Skeletal muscle tissue (tissue), 4 donors: ENCODE data around the gene SRBD1. TPM values are rescaled to one million over a fixed set of nuclear protein-coding genes. Genes with fewer than 3 reads are reported as not detected.

Source experiments
- H3K27ac ChIP-seq: one replicate; pipeline ENCODE4 v1.7.0; 2013; ENCODE audit warnings: mild to moderate bottlenecking, low read depth, low read length, inconsistent platforms
- H3K27me3 ChIP-seq, 3 donors: one replicate each; pipeline ENCODE4 v1.7.0; 2013; ENCODE audit warnings: low read length in 3 of 3; ENCODE audit not compliant: control insufficient read depth in 3 of 3, insufficient read depth in 3 of 3
- H3K36me3 ChIP-seq, 3 donors: one replicate each; pipeline ENCODE4 v1.7.0; 2013; ENCODE audit warnings: low read length in 3 of 3; ENCODE audit not compliant: control insufficient read depth in 3 of 3, insufficient read depth in 3 of 3
- H3K4me1 ChIP-seq, 3 donors: one replicate each; pipeline ENCODE4 v1.7.0; 2013; ENCODE audit warnings: low read length in 3 of 3, mild to moderate bottlenecking in 3 of 3; ENCODE audit not compliant: control insufficient read depth in 3 of 3, insufficient read depth in 3 of 3
- H3K4me3 ChIP-seq, 3 donors: one replicate each; pipeline ENCODE4 v1.7.0; 2013; ENCODE audit warnings: low read length in 3 of 3
- H3K9ac ChIP-seq, 3 donors: one replicate each; pipeline ENCODE4 v1.7.0; 2013; ENCODE audit warnings: low read length in 3 of 3, mild to moderate bottlenecking in 3 of 3, moderate library complexity in 2 of 3, low read depth in 1 of 3
- H3K9me3 ChIP-seq, 3 donors: one replicate each; pipeline ENCODE4 v1.7.0; 2013; ENCODE audit warnings: low read length in 3 of 3; ENCODE audit not compliant: control insufficient read depth in 3 of 3
- total RNA-seq: library from RNA; depleted of rRNA; stranded (reverse); fragments of >200 nt; gene quantifications from one replicate; pipeline ENCODE4 v1.2.3, GENCODE V29; 2014
- donor health status: Osteomylitis.

SRBD1 gene
- total RNA-seq, 1 donor from 2014 or later: 57.9 TPM

DNA sequence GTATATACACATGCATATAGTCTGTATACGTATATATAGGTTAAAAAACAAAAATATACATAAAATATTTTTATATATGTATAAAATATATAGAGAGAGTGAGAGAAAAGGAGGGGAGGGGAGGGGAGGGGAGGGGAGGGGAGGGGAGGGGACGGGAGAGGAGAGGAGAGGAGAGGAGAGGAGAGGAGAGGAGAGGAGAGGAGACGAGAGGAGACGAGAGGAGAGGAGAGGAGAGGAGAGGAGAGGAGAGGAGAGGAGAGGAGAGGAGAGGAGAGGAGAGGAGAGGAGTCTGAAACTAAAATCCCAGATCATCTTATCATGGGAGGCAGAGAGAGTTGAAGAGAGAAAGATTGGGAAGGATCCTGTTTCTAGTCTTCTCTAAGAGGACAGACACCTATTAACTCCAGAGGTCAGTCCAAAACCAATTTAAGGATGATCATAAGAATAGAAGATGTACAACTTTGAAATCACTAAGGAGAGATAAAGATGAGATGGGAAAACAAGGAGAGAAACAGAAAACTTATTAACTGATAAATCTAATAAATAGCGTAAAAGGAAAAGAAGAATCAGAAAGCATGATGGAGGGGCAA is 195.4 kb downstream of the SRBD1 start:
- Histone ChIP-seq H3K27ac (no peak overlapping the region), H3K27me3 (no peaks in the 10 kb centered on the region), H3K36me3 (peaks cover 5 to 11% (median 7%) of the 10 kb centered on the region in 3 donors), H3K4me1 (peaks cover 0 to 4% (median 0%) of the 10 kb centered on the region in 3 donors), H3K9me3 (no peaks in the 10 kb centered on the region), H3K4me3 (no peak overlapping the region), H3K9ac (no peak overlapping the region)

DNA sequence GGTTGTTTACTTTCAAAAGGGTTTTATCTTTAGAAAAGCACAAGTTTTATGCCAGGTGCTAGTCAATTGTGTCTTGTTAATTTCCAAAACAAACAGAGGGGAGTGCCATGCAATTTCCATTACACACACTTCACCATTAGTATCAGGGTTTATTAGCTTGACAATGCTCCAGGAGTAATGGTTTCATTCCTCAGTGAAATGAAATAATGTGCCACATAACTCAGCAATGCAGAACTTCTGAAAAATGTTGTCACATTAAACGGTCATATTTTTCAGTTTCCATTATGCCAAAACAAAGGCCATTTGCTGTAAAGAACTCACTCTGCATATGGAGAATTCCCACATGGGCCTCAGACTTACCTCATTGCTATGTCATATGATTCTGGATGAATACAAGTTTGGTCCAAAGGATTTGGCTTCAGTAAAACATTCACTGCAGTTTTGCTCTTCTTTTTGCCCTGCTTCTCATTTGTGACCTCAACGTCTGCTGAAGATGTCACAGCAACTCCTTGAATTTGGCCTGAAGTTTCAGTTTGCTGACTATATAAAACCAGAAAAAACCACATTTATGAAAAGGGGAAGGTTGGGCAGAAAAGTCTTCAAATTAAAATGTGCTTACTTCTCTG is 198.2 kb downstream of the SRBD1 start:
- Histone ChIP-seq H3K9me3 (no peaks in the 10 kb centered on the region), H3K27ac (no peak overlapping the region), H3K27me3 (no peaks in the 10 kb centered on the region), H3K4me1 (peaks cover 0 to 4% (median 0%) of the 10 kb centered on the region in 3 donors), H3K4me3 (no peak overlapping the region), H3K9ac (no peak overlapping the region), H3K36me3 (peaks cover 5 to 11% (median 8%) of the 10 kb centered on the region in 3 donors)

DNA sequence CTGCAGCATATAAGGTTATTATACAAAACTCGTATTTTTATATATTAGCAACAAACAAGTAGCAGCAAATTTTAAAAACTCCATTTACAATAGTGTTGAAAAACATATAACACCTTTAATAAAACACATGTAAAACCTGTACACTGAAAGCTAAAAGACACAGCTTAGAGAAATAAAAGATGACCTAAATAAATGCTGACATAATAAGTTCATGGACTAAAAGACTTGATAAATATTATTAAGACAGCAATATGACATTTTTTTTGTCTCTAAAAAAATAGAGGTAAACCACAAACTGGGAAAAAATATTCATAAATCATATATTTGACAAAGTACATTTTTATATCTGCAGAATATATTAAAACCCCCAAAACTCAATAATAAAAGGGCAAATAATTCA is 201.4 kb downstream of the SRBD1 start:
- H3K9ac ChIP-seq: no peak overlapping the region
- no peaks in the 10 kb centered on the region for H3K27me3 ChIP-seq
- H3K4me1 ChIP-seq: peaks cover 0 to 4% (median 0%) of the 10 kb centered on the region in 3 donors
- no peak overlapping the region for H3K27ac ChIP-seq
- peaks cover 0 to 4% (median 2%) of the 10 kb centered on the region in 3 donors for H3K36me3 ChIP-seq
- no peak overlapping the region for H3K4me3 ChIP-seq
- no peaks in the 10 kb centered on the region for H3K9me3 ChIP-seq

- H3K27ac ChIP-seq: no peak overlapping the region
- no peaks in the 10 kb centered on the region for H3K9me3 ChIP-seq
- H3K9ac ChIP-seq: no peak overlapping the region
- peaks cover 0 to 2% (median 0%) of the 10 kb centered on the region in 3 donors for H3K4me1 ChIP-seq
- no peaks in the 10 kb centered on the region for H3K27me3 ChIP-seq
- H3K4me3 ChIP-seq: no peak overlapping the region
- H3K36me3 ChIP-seq: peaks cover 0 to 2% (median 0%) of the 10 kb centered on the region in 3 donors
Observed at GRCh38 chr2:45406621-45407020, 204.4 kb downstream of the SRBD1 start.

DNA sequence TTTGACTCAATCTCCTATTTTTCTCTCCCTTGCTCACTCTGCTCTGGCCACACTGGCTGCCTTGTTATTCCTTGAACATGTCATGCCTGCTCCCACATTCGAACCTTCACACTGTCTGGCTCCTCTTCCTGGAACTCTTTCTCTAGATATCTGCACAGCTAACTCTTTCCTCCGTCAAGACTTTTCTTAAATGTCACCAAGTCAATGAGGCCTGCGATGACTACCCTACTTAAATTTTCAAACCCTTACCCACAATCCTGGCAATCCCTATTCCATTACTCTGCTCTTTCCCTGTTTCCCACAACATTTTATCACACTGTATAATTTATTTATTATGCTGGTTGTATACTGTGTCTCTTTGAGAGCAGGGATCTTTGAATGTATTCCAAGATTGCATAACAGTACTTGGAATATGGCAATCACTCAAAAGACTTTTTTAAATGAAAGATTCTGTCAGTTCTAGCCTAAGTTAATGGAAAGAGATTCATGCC is 206.2 kb downstream of the SRBD1 start:
- Histone ChIP-seq H3K9me3 (no peaks in the 10 kb centered on the region), H3K4me1 (peaks cover 0 to 2% (median 0%) of the 10 kb centered on the region in 3 donors), H3K9ac (no peak overlapping the region), H3K36me3 (no peaks in the 10 kb centered on the region), H3K4me3 (no peak overlapping the region), H3K27ac (no peak overlapping the region), H3K27me3 (no peaks in the 10 kb centered on the region)

DNA sequence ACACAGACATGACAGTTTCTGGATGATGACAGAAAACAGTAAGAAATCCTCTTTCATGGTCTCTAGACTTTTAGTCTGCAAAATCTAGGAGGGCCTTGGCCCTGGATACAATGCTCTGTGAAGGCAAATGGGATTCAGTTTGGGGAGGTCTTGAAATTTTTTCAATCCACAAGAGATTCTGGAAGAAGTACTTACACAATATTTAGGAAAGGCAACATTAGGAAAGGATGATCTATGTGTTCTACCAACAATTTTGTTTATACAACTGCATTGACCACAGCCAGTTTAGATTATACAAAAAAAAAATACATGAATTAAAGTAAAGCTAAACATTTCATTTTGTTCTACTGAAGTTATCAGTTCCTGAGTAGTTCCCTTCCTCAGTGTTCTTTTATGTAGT is 208.0 kb downstream of the SRBD1 start:
- H3K36me3 ChIP-seq: no peaks in the 10 kb centered on the region
- H3K9ac ChIP-seq: no peak overlapping the region
- no peak overlapping the region for H3K4me3 ChIP-seq
- H3K4me1 ChIP-seq: peaks cover 0 to 2% (median 0%) of the 10 kb centered on the region in 3 donors
- no peaks in the 10 kb centered on the region for H3K9me3 ChIP-seq
- no peaks in the 10 kb centered on the region for H3K27me3 ChIP-seq
- H3K27ac ChIP-seq: no peak overlapping the region

DNA sequence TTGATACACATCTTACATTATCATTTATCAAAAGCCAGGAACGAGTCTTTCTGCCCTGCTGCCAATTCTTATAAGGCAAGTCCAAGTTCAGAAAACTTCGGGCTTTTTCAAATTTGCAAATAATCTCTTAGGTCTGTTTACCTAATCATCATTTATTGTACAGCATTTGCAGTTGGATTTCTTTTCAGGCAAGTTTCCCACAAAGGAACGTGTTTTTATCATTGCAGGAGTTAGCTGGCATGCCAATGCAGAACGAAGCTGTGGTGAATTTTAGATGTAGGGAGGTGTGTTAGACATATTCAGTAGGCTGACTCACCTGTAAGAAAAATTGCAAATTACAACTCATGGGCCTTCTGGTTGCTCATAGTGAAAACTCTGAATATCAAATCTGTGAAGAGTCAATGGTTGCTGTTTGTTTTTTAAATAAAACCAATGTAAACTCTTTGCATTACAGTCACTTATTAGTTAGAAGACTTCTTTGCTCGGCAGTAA is 209.6 kb downstream of the SRBD1 start:
- Histone ChIP-seq H3K9ac (no peak overlapping the region), H3K4me3 (no peak overlapping the region), H3K36me3 (no peaks in the 10 kb centered on the region), H3K27me3 (no peaks in the 10 kb centered on the region), H3K9me3 (no peaks in the 10 kb centered on the region), H3K27ac (no peak overlapping the region), H3K4me1 (peaks cover 0 to 2% (median 0%) of the 10 kb centered on the region in 3 donors)

- Histone ChIP-seq H3K4me3 (no peak overlapping the region), H3K27ac (no peak overlapping the region), H3K4me1 (no peaks in the 10 kb centered on the region), H3K9me3 (no peaks in the 10 kb centered on the region), H3K36me3 (no peaks in the 10 kb centered on the region), H3K9ac (no peak overlapping the region), H3K27me3 (no peaks in the 10 kb centered on the region)
Observed at GRCh38 chr2:45399040-45399784, 211.9 kb downstream of the SRBD1 start.

DNA sequence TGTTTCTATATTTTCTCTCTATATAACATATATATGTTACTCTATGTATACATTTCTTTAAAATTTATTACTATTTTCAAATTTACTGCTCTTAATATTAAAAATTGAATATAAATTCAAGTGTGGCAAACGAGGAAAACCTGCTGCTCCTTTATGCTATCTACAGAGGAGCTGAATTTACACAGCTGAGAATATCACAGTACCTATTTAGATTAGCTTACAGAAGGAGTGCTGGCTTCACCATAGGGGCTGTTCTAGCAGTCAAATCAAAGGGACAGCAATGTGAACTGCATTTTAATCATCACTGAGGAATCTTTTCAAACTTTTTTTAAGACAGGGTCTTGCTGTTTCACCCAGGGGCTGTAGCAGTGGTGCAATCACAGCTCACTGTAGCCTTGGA is 213.8 kb downstream of the SRBD1 start:
- Histone ChIP-seq H3K36me3 (no peaks in the 10 kb centered on the region), H3K27me3 (no peaks in the 10 kb centered on the region), H3K9ac (no peak overlapping the region), H3K4me3 (no peak overlapping the region), H3K9me3 (no peaks in the 10 kb centered on the region), H3K4me1 (no peaks in the 10 kb centered on the region), H3K27ac (no peak overlapping the region)

GRCh38 chr2:45396671-45397070 is 214.4 kb downstream of the SRBD1 start:
- H3K4me1 ChIP-seq: no peaks in the 10 kb centered on the region
- no peak overlapping the region for H3K9ac ChIP-seq
- H3K9me3 ChIP-seq: no peaks in the 10 kb centered on the region
- no peaks in the 10 kb centered on the region for H3K27me3 ChIP-seq
- no peaks in the 10 kb centered on the region for H3K36me3 ChIP-seq
- no peak overlapping the region for H3K27ac ChIP-seq
- H3K4me3 ChIP-seq: no peak overlapping the region
